GM12891 (cell line): ENCODE measurements around the gene N4BP2.

Experiments
- POLR2A ChIP-seq: IDR thresholded peaks from 2 replicates; pipeline ENCODE4 v1.6.1; 2011; ENCODE audit warnings: low read depth, low read length, control low read depth
- POLR2AphosphoS5 ChIP-seq: IDR thresholded peaks from 2 replicates; pipeline ENCODE4 v1.6.1; 2011; ENCODE audit warnings: low read depth, low read length, control low read depth
- TAF1 ChIP-seq: IDR thresholded peaks from 2 replicates; pipeline ENCODE4 v1.6.1; 2011; ENCODE audit warnings: low read depth, low read length, control low read depth

DNA sequence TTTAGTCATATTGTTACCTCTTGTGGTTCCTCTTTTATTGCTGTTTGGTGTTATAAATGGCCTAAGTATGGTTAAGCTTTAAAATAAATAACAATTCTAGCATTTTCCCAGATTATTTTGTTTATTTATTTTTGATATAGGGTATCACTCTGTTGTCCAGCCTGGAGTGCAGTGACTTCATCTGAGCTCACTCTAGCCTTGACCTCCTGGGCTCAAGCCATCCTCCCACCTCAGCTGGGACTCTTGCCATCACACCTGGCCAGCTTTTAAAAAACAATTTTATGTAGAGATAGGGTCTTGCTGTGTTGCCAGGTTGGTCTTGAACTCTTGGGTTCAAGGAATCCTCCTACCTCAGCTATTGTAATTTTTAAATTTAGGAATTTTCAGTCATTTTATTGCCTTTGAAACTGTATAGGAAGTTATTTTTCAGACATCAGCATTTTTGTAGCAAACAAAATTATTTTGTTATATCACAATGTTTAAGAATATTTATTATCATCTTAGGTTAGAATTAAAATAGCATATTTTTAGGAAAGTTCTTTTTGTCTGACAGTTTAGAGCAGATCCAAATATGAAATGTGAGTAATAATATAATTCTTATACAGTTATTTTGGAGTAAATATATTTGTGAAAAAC is 73.9 kb downstream of the N4BP2 start:
- TF ChIP-seq POLR2A (no peak), TAF1 (no peak), POLR2AphosphoS5 (no peak)
